GM21360 (cell line): Measurements from ENCODE around the gene PTPRC.

Source experiments
- ATAC-seq: cut with Tn5 transposase; IDR thresholded peaks from one replicate; pipeline ENCODE4 v1.9.1; 2021; ENCODE audit warnings: mild to moderate bottlenecking, moderate library complexity; ENCODE audit not compliant: unreplicated experiment

PTPRC gene

DNA sequence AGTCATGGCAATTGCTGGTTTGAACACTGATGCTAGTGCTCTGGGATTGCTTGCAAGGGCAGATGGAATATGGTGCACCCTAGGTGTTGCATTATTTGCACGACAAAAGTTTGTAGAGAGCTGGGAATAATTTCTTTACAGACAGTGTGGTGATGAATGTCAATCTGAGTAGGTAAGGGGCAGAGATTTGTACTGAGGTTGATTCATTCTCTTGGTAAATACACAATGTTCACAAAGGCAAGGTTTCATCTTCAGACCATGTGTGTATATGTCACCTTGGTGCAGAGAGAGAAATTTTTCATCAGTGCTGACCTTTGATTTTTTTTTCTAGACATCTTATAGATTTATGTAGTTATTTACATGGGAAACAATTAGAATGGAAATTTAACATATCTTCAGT is 5.0 kb downstream of the PTPRC start:
- no peak for ATAC-seq

DNA sequence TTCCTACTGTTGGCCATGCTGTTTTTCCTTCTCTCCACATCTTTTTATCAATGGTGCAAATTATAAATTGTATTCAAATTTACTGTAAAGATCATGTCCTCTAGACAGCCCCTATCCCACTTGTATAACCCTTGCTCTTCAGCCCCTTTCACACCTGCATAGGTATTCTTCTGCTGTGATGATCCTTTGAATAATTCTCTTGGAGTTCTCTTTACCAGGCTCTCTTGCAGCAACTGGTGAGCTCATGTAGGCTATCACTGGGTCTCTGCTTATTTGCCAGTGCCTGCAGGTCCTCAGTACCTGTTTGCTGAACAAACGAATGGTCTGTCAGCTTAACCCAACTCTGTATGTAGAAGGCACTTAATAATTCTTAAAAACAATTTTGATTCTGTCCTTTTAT is 8.2 kb downstream of the PTPRC start:
- ATAC-seq = no peak

DNA sequence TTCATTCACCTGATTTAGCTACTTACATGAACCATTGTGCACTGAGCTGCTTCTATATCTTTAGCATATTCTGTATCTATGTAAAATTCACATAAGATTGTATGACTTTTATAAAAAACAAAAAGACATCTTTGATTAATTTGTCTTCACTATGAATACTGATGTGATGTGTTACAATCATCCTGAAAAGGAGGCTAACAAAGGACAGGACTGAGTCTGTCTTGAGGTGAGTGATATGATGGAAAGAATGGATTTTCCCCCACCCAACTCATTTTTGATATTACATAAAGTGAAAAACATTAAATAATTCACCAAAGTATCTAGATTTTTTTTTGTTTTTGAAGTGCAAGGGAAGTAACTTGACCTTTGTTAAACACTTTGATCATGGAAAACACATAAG is 9.8 kb downstream of the PTPRC start:
- ATAC-seq = no peak

DNA sequence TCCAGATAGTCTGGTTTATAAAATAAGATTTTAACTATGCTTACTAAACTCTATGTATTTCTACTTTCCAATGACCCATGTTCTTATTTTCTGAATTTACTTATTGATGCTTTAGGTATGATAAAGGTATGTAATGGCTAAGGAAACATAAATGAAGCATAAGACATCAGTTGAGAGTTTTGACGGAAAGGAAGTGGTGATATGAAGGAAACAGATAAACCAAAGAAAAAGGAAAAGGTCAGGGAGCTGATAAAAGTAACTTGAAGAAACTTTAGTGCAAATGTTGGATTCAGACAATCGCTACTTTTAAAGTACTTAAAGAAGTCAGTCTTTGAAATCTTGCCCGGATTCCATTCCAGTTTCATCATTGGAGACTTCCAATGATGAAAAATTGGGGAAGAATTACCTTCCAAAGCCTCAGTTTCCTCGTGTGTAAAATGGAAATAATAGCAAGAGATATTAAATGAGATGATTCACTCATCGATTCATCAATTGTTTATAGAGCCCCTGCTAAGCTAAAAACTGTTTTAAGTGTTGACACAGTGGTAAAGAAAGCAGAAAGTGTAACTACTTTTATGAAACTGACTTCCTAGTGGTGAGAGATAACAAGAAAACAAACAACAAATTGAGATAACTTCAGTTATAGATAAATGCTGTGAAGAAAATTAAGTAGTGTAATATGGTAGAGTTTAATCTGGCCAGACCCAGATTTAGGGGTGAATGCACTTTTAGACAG is 10.6 kb downstream of the PTPRC start:
- ATAC-seq = no peak

DNA sequence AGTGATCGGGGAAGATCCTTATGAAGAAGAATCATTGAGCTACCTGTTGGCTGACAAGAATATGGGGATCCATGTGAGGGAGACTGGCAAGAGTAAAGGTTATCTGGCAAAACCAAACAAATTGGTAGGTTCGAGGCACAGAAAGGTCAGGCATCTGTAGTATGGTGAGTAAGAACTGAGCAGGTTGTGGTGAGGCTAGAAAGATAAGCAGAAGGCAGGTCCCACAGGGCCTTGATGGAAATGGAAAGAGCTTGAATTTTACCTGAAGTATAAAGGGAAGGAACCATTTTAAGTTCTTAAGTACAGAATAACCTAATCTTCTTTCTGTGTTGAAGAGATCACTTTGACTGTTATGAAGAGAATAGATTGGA is 11.1 kb downstream of the PTPRC start:
- peak; percentile 42 for ATAC-seq

DNA sequence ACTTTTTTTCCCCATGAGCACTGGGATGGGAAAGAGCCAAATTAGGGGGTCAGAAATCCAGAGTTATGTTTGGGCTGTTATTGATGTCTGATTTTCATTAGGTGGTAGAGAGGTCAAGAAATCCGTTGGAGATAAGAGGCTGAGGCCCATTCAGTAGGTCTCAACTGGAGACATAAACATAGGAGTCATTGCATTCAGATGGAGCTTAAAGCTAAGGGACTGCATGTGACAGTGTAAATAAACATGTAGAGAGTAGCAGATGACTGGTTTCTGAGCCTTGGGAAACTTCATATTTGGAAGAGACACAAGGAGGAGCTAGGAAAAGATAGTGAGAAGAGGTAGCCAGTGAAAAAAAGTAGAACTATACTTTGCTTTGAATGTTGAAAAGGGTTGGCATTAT is 11.7 kb downstream of the PTPRC start:
- no peak for ATAC-seq

DNA sequence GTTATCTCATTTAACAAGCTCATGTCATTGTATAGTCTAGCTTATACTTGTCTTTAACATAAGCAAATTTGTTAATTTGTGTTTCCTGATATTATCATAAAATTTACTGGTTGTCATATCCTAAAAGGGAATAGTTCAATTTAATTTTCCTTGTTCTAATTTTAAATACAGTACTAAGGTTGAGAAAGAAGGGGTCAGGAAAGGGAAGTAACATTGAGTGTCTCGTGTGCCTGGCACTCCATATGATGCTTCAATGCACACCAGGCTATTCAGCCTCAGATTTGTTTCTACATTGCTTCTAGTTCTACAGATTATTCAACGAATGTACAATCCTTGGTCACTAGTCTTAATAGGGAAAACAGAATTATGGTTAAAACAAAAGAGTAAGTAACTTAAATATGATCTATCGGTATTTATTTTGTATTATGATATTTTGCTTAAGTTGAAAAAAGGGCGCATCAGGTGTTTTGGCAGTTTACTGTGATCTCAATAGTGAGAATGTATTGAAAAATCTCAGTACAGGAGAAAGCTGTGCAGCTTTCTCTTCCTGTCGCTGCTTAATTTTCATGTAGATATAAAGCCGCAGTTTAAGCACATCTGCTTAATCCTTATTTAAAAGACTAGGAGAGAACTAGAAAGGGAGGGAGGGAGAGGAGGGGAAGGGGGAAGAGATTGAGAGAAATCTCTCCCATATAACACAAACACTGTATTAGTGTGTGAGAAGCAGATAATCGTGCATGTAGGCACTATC is 13.0 kb downstream of the PTPRC start:
- ATAC-seq = peak; percentile 44

DNA sequence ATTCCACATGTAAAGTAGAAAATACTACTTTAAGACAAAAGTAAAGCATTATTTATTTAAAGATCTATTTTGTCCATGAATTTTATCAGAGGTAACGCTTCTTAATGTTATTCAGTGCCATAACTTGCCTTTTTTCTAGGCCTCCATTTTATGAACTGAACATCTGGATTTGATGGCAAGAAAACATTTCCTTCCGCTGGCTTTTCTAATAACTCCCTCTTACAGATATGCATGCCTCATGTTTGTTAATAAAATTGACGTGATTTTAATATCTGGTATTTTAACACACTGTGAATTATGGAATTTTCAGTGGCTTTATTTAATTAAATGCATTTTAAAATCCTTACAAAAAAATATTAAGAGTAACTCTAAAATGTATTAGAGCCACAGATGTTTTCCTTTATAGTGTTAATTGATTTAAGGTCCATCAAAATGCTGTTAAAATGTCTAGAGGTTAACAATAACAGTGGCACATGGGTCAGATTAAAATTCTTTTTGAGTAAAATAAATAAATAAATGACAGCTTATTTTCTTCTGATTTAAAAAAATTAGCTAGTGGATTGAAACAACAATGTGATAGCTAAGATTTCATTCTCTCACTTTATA is 15.1 kb downstream of the PTPRC start:
- no peak for ATAC-seq

DNA sequence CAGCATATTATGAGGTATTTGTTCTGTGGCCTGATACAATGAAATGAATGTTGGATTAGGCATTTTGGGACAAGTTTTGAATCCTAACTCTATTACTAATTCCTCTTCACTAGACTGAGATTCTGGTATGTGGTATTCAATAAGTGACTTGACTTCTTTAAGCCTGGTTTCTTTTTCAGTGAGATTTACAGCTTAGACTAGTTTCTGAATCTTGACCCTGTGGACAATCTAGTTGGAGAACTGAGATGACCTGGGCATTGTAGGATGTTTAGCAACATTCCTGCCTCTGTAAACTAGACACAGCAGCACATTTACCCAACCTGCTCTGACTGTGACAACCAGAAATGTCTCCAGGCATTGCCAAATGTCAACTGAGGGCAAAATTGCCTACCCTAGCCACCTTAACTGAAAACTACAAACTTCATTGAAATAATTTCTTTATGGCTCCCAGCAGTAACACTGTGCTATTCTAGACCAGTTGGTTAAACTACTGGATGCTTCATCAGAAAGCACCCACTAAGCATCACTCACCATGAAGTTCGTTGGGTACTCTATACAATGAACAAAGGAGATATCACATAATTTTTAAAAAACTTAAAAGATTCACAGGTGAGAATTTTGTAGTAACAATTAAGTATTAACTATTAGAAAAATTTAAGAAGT is 16.8 kb downstream of the PTPRC start:
- no peak for ATAC-seq

DNA sequence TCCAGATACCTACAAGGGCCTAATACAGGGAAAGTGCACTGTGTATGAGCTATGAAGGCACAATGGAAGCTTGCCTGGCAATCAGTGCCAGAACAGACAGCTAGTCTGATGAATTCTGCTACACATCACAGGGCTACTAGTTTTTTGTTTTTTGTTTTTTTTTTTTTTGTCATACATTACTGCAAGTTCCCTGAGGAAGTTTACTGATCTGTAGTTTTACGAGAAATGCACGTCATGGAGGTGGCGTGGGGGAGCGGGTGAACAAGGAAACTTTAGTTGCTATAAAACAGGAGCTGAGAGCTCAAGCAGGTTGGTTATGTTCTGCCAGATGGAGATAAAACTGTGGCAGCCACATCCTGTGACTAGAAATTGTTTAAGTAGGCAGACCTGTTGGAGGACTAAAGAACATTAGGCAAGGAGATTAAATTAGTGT is 17.7 kb downstream of the PTPRC start:
- ATAC-seq = no peak

DNA sequence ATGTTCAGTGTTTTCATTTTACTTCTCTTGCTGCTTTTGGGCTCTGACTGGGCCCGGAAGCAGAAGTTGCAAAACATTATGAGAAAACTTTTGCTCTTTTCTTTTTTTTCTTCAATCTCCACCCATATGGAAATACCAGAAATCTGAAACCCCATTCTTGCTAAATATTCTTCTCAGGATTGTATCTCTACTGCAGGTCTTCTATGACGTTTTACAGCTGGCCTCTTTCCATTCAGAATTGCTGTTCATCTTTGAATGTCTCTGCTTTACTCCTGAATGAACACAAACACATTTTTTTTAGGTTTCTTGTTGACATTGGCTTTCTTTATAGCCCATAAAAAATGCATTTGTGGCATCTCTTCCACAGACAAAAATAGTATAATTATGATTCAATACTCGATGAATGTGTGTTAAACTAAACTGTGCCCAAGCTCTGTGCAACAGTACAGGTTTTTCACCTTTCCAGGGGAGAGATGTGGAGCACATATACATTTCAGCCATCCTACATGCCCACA is 18.8 kb downstream of the PTPRC start:
- no peak for ATAC-seq

DNA sequence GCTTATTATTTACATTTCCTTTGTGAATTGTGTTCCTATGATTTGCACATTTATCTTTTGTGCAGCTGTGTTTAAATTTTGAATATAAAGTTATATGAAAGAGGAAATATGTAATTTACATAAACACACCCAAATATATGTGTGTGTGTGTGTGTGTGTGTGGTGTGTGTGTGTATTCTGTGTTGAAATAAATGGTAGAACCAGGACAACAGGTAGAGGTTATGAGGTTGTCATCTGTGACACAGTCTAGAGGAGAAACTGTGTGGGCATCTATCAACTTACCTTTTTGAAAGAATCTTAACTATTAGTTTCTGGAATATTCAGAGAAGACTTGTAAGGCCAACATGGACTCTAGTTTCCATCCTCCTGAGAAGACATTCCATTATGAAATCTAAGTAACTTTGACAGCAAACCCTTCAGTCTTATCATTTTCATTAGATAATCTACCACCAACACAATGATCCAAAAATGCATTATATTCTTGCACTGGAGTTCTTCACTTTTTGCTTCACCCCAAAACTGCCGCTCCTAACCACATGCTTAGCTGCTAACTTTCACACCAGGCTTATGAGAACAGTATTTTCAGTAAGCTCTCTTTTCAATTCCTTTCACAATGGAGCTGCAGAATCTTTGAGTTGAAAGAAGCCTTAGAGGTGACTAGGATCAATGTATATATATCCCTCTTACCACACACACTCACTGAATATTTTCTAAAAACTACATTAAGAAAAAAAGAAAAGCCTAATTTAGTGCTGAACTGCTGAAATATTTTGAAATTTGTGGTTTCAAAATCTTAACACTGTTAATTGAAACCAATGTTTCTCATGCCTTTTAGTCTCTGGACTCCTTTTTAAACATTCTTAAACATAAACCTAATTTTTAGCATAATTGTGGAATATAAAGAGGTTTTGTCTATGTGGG is 21.8 kb downstream of the PTPRC start:
- peak; percentile 27 for ATAC-seq

DNA sequence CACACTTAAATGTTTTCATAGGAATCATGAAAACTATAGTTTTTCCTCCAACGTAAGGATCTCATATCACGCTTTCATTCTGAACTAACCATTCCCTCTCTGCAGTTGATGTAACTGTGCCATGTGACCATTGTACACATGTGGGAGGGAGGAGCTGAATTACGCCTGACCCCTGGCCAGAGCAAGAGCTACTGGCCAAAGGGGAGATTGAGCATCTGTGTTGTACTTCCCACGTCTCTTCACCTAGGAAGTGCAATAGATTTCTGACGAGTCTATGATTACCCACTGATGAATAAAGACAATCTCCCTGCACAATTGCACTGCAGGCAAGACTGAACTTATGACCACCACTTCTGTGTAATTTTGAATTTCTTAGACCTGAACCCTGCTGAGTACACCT is 24.0 kb downstream of the PTPRC start:
- no peak for ATAC-seq

DNA sequence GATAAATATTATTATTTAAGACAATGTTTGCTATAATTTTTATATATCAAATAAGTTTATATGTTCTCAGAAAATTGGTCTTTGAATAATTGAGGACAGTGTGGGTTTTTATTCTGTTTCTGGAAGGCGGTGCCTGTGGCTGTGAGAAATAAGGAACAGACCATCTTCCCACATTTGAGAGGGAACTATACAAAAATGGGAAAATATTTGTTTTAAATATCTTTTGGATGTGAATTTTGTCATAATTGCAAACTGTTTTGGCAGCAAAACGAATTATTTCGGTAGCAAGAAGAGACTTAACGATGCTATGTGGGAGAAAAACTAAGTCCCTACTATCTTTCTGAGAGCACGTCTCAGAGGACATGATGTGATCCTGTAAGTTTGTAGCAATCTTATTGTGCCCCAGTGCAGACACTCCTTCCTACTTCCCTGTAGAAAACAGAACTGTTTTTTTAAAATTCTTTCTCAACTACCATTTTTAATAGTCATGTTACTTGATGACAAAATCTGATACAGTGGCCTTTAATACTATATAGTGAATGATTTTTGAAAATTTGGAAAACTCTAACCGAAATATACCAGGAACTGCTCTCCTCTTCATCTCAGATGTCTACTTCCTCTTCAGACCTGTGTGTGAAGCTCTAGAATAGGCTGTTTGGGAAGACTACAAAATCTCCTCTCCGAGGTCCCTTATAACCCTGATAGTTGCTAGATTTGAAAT is 25.4 kb downstream of the PTPRC start:
- ATAC-seq = peak; percentile 39

DNA sequence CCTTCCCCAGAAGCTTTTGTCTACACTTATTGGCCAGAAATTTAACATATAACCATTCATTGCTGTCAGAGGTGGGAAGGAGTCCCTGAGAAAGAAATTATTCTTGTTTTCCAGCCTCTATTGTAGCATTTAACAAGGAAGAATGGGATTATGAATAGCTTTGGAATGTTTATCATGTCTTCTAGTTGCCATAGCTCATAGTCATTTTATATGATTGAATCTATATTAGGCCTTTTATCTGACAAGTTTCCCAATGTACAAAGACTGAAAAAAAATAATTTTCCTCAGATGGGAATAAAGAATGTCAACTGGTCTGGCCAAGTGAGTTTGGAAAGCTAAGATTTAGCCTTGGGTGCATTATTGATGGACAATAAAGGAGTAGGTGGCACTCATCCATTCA is 28.3 kb downstream of the PTPRC start:
- no peak for ATAC-seq

DNA sequence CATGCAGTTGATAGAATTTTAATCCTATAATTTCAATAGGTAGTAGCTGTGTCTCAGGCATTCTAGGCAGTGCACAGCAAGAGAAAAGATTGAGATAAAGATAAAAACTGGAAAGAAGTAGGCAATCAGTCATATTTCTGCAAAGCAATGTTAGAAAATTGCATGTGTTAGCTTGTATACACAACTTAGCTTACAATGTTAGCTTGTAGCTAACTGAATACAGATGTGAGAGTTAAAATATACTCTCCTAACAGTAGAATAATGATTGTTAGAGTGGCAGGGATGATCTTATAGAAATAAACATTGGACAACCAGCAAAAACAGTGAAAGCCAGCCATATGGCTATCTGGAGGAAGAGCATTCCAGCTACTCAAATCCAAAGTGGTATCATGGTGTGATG is 29.0 kb downstream of the PTPRC start:
- no peak for ATAC-seq

DNA sequence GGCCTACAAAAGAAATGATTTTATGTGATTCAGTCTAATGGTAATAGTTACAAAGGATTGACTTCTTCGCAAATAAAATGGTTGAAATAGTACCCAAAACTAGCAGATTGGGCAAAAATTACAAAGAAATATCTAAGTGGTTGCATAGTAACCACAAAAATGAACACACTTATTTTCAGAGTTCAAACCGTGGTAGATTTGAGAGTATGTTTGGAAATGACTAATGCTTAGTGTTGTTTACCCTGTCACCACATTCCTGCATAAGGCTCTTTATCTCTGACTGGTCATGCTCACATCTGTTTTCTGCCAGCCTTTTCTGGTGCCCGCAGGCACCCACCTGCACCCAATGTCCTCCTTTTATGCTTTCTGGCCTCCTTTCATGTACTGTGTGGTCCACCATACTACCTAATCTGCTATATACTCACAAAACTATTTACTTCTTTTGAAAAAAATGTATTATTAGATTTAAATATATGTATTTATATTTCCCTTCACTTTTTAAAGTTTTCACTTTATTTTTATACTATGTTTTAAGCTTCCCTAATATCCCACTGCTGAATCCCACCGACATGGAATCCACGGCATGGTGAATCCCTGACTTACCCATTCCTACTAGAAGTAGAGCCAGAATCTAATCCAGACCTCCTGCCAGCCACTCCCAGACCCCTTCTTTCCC is 30.3 kb downstream of the PTPRC start:
- peak; percentile 79 for ATAC-seq

DNA sequence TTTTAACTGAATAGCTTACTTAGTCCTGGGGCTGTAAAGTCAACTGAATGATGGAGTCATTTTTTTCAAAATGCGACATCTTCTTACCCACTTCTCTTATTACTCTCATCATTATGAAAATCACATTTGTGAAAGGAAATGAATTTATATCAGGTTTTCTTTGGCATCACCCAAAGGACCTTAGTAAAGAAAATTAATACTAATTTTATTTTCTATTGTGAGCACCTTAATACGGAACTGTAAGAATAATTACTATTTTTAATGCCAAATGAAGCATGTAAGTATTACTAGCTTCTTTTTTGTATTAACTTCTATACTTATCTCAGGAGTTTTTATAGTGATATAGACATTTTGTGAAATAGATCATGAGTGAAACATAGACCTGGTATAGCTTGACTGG is 30.9 kb downstream of the PTPRC start:
- no peak for ATAC-seq

DNA sequence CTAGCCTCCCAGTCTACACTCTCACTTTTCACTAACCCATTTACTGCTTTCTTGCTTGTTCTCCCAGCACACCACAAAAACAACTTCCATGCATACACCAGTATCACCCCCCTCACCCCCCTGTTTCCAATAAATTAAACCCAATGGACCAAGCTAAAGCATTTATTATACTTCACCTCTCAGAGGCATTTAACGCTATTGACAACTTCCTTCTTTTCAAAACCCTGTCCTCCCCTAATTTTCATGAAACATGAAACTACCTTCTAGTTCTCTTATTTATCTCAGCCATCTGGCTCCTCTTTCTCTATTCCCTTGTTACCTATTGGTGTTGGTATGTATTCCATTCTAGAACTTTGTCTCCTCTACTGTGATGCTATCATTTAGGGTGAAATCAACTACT is 32.3 kb downstream of the PTPRC start:
- ATAC-seq = peak; percentile 33
